Bronchial epithelial cell (primary cell): ENCODE results near the gene CCL4. TPM values are rescaled to one million over a fixed set of nuclear protein-coding genes. Genes with fewer than 3 reads are reported as not detected.
"Not testable (repeated sequence)": the region's sequence is repeated elsewhere in the genome, so short reads cannot be mapped to it uniquely, and the experiment has no call there.

ENCODE experiments used
- DNase-seq: peaks from one replicate; pipeline ENCODE4 v3.0.0-alpha.2; 2010; ENCODE audit warnings: low read depth
- FAIRE-seq: peaks from 2 replicates; lab custom pipeline; 2011; peaks lifted over from hg19 to GRCh38; lab: Jason Lieb, UNC
- H3K27me3 ChIP-seq: 2 replicates; pipeline ENCODE4 v1.5.1; 2011; ENCODE audit warnings: low read length; ENCODE audit not compliant: control insufficient read depth, insufficient read depth
- H3K36me3 ChIP-seq: 2 replicates; pipeline ENCODE4 v1.5.1; 2011; ENCODE audit warnings: low read length; ENCODE audit not compliant: control insufficient read depth, insufficient read depth
- H3K4me3 ChIP-seq: 2 replicates; pipeline ENCODE4 v1.5.1; 2011; ENCODE audit warnings: mild to moderate bottlenecking, low read depth, low read length, control low read depth
- total RNA-seq: library from RNA; depleted of rRNA; stranded (reverse); fragments of >200 nt; gene quantifications from 2 replicates; pipeline ENCODE4 v1.2.1, GENCODE V29; 2014
- TF ChIP-seq, protein P1 (sequence below): IDR thresholded peaks from 2 replicates; pipeline ENCODE4 v1.5.1; 2011; ENCODE audit warnings: mild to moderate bottlenecking, moderate library complexity, low read length, control low read depth, inconsistent platforms; ENCODE audit not compliant: insufficient read depth, severe bottlenecking

The CCL4 gene
- total RNA-seq, 1 donor from 2014 or later = not detected

DNA sequence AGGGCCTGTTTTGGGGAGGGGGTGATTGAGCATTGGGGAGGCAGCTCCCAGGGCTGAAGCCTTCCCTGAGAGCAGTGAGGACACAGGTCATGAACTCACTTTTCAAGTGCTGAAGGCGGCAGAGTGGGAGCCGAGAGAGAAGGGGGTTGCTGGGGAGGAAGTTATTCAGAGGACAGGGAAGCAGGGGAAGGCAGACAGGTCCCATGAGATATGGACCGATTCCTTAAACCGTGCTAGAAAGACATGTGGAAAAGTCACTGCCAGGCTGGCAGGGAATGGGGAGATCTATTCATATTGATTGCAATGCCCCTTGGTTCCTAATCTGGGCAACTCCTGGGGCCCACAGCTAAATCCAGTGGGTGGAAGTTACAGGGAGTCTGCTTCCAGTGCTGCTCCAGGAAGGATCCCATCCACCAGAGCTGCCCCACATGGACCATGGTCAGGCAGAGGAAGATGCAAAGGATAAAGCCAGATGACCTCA is 1.1 kb downstream of the CCL4 start:
- no peak for DNase-seq
- H3K27me3 ChIP-seq = no peaks in the 10 kb centered on the region
- FAIRE-seq = no peak
- TF ChIP-seq, protein P1, sequence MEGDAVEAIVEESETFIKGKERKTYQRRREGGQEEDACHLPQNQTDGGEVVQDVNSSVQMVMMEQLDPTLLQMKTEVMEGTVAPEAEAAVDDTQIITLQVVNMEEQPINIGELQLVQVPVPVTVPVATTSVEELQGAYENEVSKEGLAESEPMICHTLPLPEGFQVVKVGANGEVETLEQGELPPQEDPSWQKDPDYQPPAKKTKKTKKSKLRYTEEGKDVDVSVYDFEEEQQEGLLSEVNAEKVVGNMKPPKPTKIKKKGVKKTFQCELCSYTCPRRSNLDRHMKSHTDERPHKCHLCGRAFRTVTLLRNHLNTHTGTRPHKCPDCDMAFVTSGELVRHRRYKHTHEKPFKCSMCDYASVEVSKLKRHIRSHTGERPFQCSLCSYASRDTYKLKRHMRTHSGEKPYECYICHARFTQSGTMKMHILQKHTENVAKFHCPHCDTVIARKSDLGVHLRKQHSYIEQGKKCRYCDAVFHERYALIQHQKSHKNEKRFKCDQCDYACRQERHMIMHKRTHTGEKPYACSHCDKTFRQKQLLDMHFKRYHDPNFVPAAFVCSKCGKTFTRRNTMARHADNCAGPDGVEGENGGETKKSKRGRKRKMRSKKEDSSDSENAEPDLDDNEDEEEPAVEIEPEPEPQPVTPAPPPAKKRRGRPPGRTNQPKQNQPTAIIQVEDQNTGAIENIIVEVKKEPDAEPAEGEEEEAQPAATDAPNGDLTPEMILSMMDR = no peak
- no peak overlapping the region for H3K4me3 ChIP-seq
- no peaks in the 10 kb centered on the region for H3K36me3 ChIP-seq

DNA sequence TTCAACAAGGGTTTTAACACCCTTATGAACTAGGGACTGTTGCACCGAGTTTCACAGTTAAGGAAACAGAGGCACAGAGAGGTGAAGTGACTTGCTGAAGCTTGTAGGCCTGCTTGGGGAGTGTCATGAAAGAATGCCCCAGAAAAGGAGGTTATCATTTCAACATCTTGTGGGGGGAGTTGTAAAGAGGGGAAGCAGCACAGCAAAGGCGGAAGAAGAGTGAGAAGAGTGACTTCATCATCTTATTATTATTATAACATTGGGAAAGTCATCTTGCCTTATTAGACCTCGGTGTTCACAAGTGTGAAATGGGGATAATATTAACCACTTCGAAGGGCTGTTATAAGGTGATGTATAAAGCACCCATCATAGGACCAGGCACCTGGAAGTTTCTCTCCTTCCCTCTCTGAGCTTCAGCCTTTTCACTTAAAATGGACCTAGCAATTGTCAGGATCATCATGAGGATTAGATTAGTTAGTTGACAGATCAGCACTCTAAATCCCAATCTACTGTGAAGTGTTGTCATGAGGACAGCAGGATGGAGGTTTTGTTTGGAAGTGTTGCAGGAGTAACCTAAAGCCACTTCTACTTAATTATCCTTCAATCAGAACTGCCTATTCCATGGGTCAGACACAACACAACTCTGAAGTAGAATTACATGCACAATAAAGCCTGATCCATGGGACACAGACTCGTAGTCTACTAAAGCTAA is 2.3 kb downstream of the CCL4 start:
- TF ChIP-seq, protein P1 = no peak
- no peak for FAIRE-seq
- no peaks in the 10 kb centered on the region for H3K27me3 ChIP-seq

DNA sequence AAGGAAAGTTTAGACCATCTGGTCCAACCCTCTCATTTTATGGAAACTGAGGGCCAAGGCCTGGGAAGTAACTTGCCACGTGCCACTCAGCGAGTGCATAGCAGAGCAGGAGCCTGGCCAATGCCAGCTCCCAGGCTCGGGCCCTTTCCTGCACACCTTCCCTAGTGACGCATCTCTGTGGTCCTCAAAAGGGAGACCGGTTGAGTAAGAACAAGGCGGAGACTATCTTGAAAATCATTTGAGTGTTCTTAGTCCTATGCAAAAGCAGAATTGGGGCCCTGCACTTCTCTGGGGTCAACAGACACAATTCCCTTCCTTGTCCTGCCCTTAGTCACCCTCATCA is 2.8 kb downstream of the CCL4 start:
- TF ChIP-seq, protein P1 = no peak
- DNase-seq (no peak), FAIRE-seq (no peak)
- no peaks in the 10 kb centered on the region for H3K27me3 ChIP-seq
- H3K4me3 ChIP-seq = no peak overlapping the region
- no peaks in the 10 kb centered on the region for H3K36me3 ChIP-seq

More for the DNA sequence above, 2.3 kb downstream of the CCL4 start:
- DNase-seq = no peak
- H3K36me3 ChIP-seq = no peaks in the 10 kb centered on the region
- no peak overlapping the region for H3K4me3 ChIP-seq

DNA sequence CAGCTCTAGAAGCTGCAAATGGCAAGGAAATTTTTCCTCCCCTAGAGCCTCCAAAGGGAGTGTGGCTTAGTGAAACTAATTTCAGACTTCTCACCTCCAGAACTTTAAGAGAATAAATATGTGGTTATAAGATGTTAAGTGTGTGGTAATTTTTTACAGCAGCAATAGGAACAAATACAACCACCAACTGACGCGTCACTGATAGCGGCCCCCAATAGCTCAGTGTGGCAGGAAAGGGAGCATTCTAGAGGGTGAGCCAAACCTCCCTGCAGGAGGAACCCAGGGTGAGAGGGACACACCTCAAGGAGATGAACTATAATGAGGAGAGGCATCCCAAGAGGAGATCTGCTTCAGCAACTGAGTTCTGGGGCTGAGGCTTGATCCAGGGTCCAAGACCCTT is 4.0 kb downstream of the CCL4 start:
- no peak for FAIRE-seq
- no peaks in the 10 kb centered on the region for H3K36me3 ChIP-seq
- DNase-seq = no peak

DNA sequence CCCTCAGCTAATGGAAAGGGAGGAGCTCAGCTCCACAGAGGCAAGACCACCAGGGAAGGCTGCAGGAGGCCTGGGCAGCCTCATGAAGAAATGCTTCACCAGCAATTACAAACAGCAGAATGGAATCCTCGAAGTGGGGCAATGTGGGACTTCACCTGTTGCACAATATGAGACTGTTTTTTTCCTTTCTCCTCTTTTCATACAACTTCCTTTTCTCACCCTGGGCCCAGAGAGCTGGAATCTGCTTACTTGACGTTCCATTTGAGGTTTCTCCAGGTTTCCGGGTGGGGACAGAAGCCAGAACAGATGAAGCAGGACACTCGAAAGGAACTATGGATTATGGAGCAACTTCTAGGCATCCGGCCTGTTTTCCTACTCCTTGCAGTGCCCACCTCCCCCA is 4.6 kb downstream of the CCL4 start:
- H3K36me3 ChIP-seq, H3K4me3 ChIP-seq, H3K27me3 ChIP-seq, DNase-seq, FAIRE-seq: not testable (repeated sequence)

More for the DNA sequence above, 4.0 kb downstream of the CCL4 start:
- no peak overlapping the region for H3K4me3 ChIP-seq
- TF ChIP-seq, protein P1 = no peak
- no peaks in the 10 kb centered on the region for H3K27me3 ChIP-seq

DNA sequence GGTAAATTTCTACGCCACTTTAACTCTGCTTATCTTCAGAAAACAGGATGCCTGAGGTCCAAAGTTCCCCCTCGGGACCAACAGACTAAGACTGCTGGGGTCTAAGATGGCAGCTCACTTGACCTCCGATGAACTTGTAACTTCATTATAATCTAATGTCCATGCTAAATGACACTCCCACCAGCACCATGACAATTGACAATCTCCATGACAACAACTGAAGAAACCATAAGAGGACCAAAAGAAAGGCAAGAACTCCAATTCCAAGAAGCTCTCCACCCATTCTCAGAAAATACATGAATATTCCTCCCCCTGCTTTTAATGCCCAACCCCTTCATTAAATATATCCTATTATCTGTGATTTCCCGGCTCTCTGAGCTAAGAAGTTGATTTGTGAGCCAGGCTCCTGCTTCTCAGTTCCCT is 7.5 kb downstream of the CCL4 start:
- Histone ChIP-seq H3K36me3 (no peaks in the 10 kb centered on the region), H3K4me3 (no peak overlapping the region), H3K27me3 (no peaks in the 10 kb centered on the region)
- no peak for DNase-seq
- TF ChIP-seq, protein P1 = no peak
- no peak for FAIRE-seq
